ENCODE measurements around the gene HS6ST3.

DNA sequence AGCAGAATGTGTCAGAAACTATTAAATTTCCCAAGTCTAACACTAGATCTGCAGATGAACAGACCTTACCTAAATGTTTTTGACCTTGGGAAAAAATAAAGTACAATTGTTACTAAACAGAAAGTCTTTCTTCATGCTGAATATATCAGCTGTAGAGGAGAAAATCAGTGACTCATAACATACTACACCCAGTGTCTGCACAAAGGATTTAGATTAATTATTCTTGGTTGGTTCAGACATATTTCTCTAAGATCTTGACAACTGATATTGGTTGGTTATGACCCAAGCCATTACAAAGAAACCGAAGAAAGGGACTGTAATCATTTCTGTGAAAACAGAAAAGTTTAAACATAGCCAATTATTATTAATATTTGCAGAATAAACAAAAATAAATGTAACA is 225.1 kb downstream of the HS6ST3 start:
- no peak for TF ChIP-seq EZH2phosphoT487 (IDR thresholded peaks at IDR 0.05; ENCODE audit: borderline replicate concordance, low read length)
- TF ChIP-seq, protein P1, sequence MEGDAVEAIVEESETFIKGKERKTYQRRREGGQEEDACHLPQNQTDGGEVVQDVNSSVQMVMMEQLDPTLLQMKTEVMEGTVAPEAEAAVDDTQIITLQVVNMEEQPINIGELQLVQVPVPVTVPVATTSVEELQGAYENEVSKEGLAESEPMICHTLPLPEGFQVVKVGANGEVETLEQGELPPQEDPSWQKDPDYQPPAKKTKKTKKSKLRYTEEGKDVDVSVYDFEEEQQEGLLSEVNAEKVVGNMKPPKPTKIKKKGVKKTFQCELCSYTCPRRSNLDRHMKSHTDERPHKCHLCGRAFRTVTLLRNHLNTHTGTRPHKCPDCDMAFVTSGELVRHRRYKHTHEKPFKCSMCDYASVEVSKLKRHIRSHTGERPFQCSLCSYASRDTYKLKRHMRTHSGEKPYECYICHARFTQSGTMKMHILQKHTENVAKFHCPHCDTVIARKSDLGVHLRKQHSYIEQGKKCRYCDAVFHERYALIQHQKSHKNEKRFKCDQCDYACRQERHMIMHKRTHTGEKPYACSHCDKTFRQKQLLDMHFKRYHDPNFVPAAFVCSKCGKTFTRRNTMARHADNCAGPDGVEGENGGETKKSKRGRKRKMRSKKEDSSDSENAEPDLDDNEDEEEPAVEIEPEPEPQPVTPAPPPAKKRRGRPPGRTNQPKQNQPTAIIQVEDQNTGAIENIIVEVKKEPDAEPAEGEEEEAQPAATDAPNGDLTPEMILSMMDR (IDR thresholded peaks at IDR 0.05; ENCODE audit: low read depth, low read length, poor library complexity, severe bottlenecking), result no peak

Measured in DOHH2 (cell line).